DMS 273 (cell line): Measurements from ENCODE around the gene CD209.
"Not testable (repeated sequence)": the region's sequence is repeated elsewhere in the genome, so short reads cannot be mapped to it uniquely, and the experiment has no call there.

Experiments used
- DNase-seq: peaks from one replicate; lab custom pipeline; 2025; ENCODE audit not compliant: unreplicated experiment; lab: John Stamatoyannopoulos, UW

Gene CD209

GRCh38 chr19:7771072-7771471, 23.7 kb upstream of the CD209 start:
- no peak for DNase-seq

GRCh38 chr19:7769171-7769570, 21.8 kb upstream of the CD209 start:
- DNase-seq: peak; percentile 62

- DNase-seq: no peak
Observed at GRCh38 chr19:7767487-7767886, 20.2 kb upstream of the CD209 start.

GRCh38 chr19:7766535-7766934, 19.2 kb upstream of the CD209 start:
- DNase-seq: no peak

- DNase-seq: not testable (repeated sequence)
Observed at GRCh38 chr19:7765043-7765442, 17.7 kb upstream of the CD209 start.

- DNase-seq: not testable (repeated sequence)
Observed at GRCh38 chr19:7764157-7764556, 16.8 kb upstream of the CD209 start.

GRCh38 chr19:7763696-7764095, 16.4 kb upstream of the CD209 start:
- no peak for DNase-seq

GRCh38 chr19:7762719-7763293, 15.5 kb upstream of the CD209 start, which contains the start of gene CLEC4M:
CLEC4M (plus strand) TSS chr19:7763243; CDS start chr19:7763267, 24 bp downstream.
- DNase-seq: no peak

- DNase-seq: peak; percentile 19
Observed at GRCh38 chr19:7759156-7759555, 11.8 kb upstream of the CD209 start.

- no peak for DNase-seq
Observed at GRCh38 chr19:7757358-7757757, 10.0 kb upstream of the CD209 start.

- no peak for DNase-seq
Observed at GRCh38 chr19:7756258-7756657, 8.9 kb upstream of the CD209 start.

- no peak for DNase-seq
Observed at GRCh38 chr19:7751157-7751783, 3.9 kb upstream of the CD209 start.

GRCh38 chr19:7748756-7749155, 1.4 kb upstream of the CD209 start:
- DNase-seq: peak; percentile 79

GRCh38 chr19:7748171-7748570, 837 bp upstream of the CD209 start:
- no peak for DNase-seq

GRCh38 chr19:7746306-7746705, 1.0 kb downstream of the CD209 start:
- not testable (repeated sequence) for DNase-seq

- DNase-seq: no peak
Observed at GRCh38 chr19:7744871-7745650, 2.3 kb downstream of the CD209 start.

- peak; percentile 17 for DNase-seq
Observed at GRCh38 chr19:7744199-7744786, 3.0 kb downstream of the CD209 start.

- DNase-seq: no peak
Observed at GRCh38 chr19:7743425-7743841, 3.9 kb downstream of the CD209 start.

- peak; percentile 71 for DNase-seq
Observed at GRCh38 chr19:7742991-7743390, 4.3 kb downstream of the CD209 start.

- peak; percentile 86 for DNase-seq
Observed at GRCh38 chr19:7742575-7742974, 4.8 kb downstream of the CD209 start.

GRCh38 chr19:7740682-7741054, 6.7 kb downstream of the CD209 start:
- no peak for DNase-seq
